Stimulated activated CD4-positive, alpha-beta T cell treated with anti-CD3 and anti-CD28 coated beads, Interleukin-15, amount 100 ng/mL, for 1 hour (primary cell): ENCODE data around the gene RGS21.

Experiments
- DNase-seq, 2 donors: peaks; one replicate each; pipeline ENCODE4 v3.0.0-alpha.2; 2020; ENCODE audit warnings: low read depth in 1 of 2, low spot score in 1 of 2

RGS21 gene

GRCh38 chr1:192378276-192378675, 61.5 kb downstream of the RGS21 start:
- DNase-seq, result no peak

GRCh38 chr1:192378878-192379277, 62.1 kb downstream of the RGS21 start:
- DNase-seq, result no peak

- DNase-seq, result no peak
These were observed 62.8 kb downstream of the RGS21 start for GRCh38 chr1:192379554-192379953.

- DNase-seq, result no peak
These were observed 66.0 kb downstream of the RGS21 start for GRCh38 chr1:192382758-192383157.

- no peak for DNase-seq
These were observed 69.4 kb downstream of the RGS21 start for GRCh38 chr1:192386051-192386650.

GRCh38 chr1:192395211-192395610, 78.4 kb downstream of the RGS21 start:
- no peak for DNase-seq

- DNase-seq, result no peak
These were observed 79.1 kb downstream of the RGS21 start for GRCh38 chr1:192395895-192396294.

GRCh38 chr1:192399161-192399560, 82.4 kb downstream of the RGS21 start:
- no peak for DNase-seq

GRCh38 chr1:192401825-192402224, 85.0 kb downstream of the RGS21 start:
- no peak for DNase-seq

GRCh38 chr1:192402571-192402970, 85.8 kb downstream of the RGS21 start:
- DNase-seq, result no peak

GRCh38 chr1:192407206-192407605, 90.4 kb downstream of the RGS21 start:
- DNase-seq, result no peak
